ENCODE results near the gene FBXO34. TPM values are rescaled to one million over a fixed set of nuclear protein-coding genes. Genes with fewer than 3 reads are reported as not detected.

The FBXO34 gene
- total and polyA plus RNA-seq, 2 of the 13 experiments (the other 11 are each of a cell fraction or from before 2014, with no cell fraction given) = 8.8 to 13.5 TPM

GRCh38 chr14:55381040-55381439 is 109.8 kb downstream of the FBXO34 start (continued):
- TF ChIP-seq ATF7-NPFF (CRISPR knock-in tag; IDR thresholded peaks at IDR 0.05; ENCODE audit: low read depth) = no peak
- TF ChIP-seq ZBTB33 (CRISPR knock-in tag; IDR thresholded peaks at IDR 0.05) = no peak
- TF ChIP-seq FOXA3 (CRISPR knock-in tag; IDR thresholded peaks at IDR 0.05) = peak; percentile 50
- no peak for TF ChIP-seq TFDP1 (CRISPR knock-in tag; IDR thresholded peaks at IDR 0.05; ENCODE audit: borderline replicate concordance)
- no peak for TF ChIP-seq ZNF484 (CRISPR knock-in tag; IDR thresholded peaks at IDR 0.05; ENCODE audit: borderline replicate concordance, low read depth)
- no peak for TF ChIP-seq KDM2A (CRISPR knock-in tag; IDR thresholded peaks at IDR 0.05; ENCODE audit: borderline replicate concordance, low read depth)
- TF ChIP-seq TOE1 (CRISPR knock-in tag; IDR thresholded peaks at IDR 0.05) = no peak
- no peak for TF ChIP-seq ZNF335 (CRISPR knock-in tag; IDR thresholded peaks at IDR 0.05)
- no peak for TF ChIP-seq GLI4 (CRISPR knock-in tag; IDR thresholded peaks at IDR 0.05; ENCODE audit: borderline replicate concordance)
- TF ChIP-seq PATZ1 (CRISPR knock-in tag; IDR thresholded peaks at IDR 0.05) = no peak
- no peak for TF ChIP-seq DRAP1 (CRISPR knock-in tag; IDR thresholded peaks at IDR 0.05)
- TF ChIP-seq ARNTL (CRISPR knock-in tag; IDR thresholded peaks at IDR 0.05) = no peak
- no peak for TF ChIP-seq TOPORS (CRISPR knock-in tag; IDR thresholded peaks at IDR 0.05)
- peak; percentile 40; the same call in 1 of the 2 replicates for TF ChIP-seq CREM (IDR thresholded peaks at IDR 0.05)
- TF ChIP-seq CREM (CRISPR knock-in tag; IDR thresholded peaks at IDR 0.05) = no peak
- no peak for TF ChIP-seq ZNF550 (CRISPR knock-in tag; IDR thresholded peaks at IDR 0.05; ENCODE audit: borderline replicate concordance)
- TF ChIP-seq STAT5B (CRISPR knock-in tag; IDR thresholded peaks at IDR 0.05) = no peak
- TF ChIP-seq GATAD2A (CRISPR knock-in tag; IDR thresholded peaks at IDR 0.05) = peak; percentile 52
- no peak for TF ChIP-seq ZNF747 (CRISPR knock-in tag; IDR thresholded peaks at IDR 0.05; ENCODE audit: borderline replicate concordance)
- no peak for TF ChIP-seq ZMYM2 (CRISPR knock-in tag; IDR thresholded peaks at IDR 0.05)
- no peak for TF ChIP-seq NFYB (CRISPR knock-in tag; IDR thresholded peaks at IDR 0.05)
- no peak for TF ChIP-seq FOXP4 (CRISPR knock-in tag; IDR thresholded peaks at IDR 0.05)
- no peak for TF ChIP-seq PTBP1 (IDR thresholded peaks at IDR 0.05; ENCODE audit: low read depth, low read length, poor library complexity, severe bottlenecking)
- no peak for TF ChIP-seq ZNF24 (IDR thresholded peaks at IDR 0.05)
- TF ChIP-seq PLRG1 (conservative IDR thresholded peaks at IDR 0.05) = no peak
- no peak for TF ChIP-seq ZMYM3 (CRISPR knock-in tag; IDR thresholded peaks at IDR 0.05)

Data from HepG2 (cell line).